Measurements from ENCODE around the gene CCL4. TPM values are rescaled to one million over a fixed set of nuclear protein-coding genes. Genes with fewer than 3 reads are reported as not detected.

CCL4 gene
- total and polyA plus RNA-seq, 4 donors: 1.7 to 4.6 (median 2.8) TPM

DNA sequence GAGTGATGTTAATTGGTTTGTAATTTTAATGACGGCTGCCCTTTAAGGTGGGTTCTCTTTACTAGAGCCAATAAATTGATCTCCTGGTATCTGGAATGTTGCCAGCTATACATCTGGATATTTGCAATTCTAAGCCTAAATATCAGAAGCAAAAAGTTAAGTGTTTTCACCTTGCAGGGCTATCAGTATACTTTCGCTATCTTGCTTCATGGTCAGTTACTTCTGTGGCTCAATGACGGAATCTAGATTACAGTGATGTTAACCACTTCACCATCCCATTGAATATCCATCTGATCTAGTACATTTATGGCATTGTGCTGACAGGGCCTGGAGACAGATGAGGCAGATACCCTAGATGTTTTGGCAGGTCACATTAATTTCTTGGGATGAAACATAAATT, 28.3 kb downstream of the CCL4 start:
- TF ChIP-seq RAD21 (IDR thresholded peaks at IDR 0.05) (no peak), HNF4A (conservative IDR thresholded peaks at IDR 0.05) (no peak), RXRA (IDR thresholded peaks at IDR 0.05) (no peak), NR2F2 (IDR thresholded peaks at IDR 0.05) (no peak), FOXA2 (IDR thresholded peaks at IDR 0.05) (no peak), FOXA1 (IDR thresholded peaks at IDR 0.05) (no peak), TAF1 (conservative IDR thresholded peaks at IDR 0.05) (no peak), HNF4G (IDR thresholded peaks at IDR 0.05) (no peak)
- TF ChIP-seq, protein P1, sequence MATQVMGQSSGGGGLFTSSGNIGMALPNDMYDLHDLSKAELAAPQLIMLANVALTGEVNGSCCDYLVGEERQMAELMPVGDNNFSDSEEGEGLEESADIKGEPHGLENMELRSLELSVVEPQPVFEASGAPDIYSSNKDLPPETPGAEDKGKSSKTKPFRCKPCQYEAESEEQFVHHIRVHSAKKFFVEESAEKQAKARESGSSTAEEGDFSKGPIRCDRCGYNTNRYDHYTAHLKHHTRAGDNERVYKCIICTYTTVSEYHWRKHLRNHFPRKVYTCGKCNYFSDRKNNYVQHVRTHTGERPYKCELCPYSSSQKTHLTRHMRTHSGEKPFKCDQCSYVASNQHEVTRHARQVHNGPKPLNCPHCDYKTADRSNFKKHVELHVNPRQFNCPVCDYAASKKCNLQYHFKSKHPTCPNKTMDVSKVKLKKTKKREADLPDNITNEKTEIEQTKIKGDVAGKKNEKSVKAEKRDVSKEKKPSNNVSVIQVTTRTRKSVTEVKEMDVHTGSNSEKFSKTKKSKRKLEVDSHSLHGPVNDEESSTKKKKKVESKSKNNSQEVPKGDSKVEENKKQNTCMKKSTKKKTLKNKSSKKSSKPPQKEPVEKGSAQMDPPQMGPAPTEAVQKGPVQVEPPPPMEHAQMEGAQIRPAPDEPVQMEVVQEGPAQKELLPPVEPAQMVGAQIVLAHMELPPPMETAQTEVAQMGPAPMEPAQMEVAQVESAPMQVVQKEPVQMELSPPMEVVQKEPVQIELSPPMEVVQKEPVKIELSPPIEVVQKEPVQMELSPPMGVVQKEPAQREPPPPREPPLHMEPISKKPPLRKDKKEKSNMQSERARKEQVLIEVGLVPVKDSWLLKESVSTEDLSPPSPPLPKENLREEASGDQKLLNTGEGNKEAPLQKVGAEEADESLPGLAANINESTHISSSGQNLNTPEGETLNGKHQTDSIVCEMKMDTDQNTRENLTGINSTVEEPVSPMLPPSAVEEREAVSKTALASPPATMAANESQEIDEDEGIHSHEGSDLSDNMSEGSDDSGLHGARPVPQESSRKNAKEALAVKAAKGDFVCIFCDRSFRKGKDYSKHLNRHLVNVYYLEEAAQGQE (IDR thresholded peaks at IDR 0.05): no peak
- TF ChIP-seq, protein P2, sequence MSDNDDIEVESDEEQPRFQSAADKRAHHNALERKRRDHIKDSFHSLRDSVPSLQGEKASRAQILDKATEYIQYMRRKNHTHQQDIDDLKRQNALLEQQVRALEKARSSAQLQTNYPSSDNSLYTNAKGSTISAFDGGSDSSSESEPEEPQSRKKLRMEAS (IDR thresholded peaks at IDR 0.05): no peak
- TF ChIP-seq, protein P3, sequence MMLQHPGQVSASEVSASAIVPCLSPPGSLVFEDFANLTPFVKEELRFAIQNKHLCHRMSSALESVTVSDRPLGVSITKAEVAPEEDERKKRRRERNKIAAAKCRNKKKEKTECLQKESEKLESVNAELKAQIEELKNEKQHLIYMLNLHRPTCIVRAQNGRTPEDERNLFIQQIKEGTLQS (IDR thresholded peaks at IDR 0.05): no peak
- WGBS: 95% methylated on average over 3 of the region's 3 CpGs
- no peaks in the 10 kb centered on the region for H3K4me1 ChIP-seq (ENCODE audit: control insufficient read depth in 4 of 4, insufficient read depth in 4 of 4, low read length in 3 of 4)
- H3K4me3 ChIP-seq (ENCODE audit: low read depth in 1 of 3, low read length in 3 of 3): no peak overlapping the region
- no peak overlapping the region for H3K9ac ChIP-seq (ENCODE audit: low read depth in 1 of 2, low read length in 2 of 2)
- H3K9me3 ChIP-seq (ENCODE audit: control insufficient read depth in 4 of 4, low read length in 3 of 4): peaks cover 0 to 7% (median 3%) of the 10 kb centered on the region in 4 donors
- H3K36me3 ChIP-seq (ENCODE audit: control insufficient read depth in 4 of 4, insufficient read depth in 3 of 4, low read depth in 1 of 4, low read length in 3 of 4): no peaks in the 10 kb centered on the region
- no peak overlapping the region for H3K27ac ChIP-seq (ENCODE audit: low read depth in 1 of 2, low read length in 2 of 2)
- no peak for DNase-seq (ENCODE audit: low spot score)
- H3K27me3 ChIP-seq (ENCODE audit: control insufficient read depth in 4 of 4, insufficient read depth in 4 of 4, low read length in 3 of 4): no peaks in the 10 kb centered on the region

DNA sequence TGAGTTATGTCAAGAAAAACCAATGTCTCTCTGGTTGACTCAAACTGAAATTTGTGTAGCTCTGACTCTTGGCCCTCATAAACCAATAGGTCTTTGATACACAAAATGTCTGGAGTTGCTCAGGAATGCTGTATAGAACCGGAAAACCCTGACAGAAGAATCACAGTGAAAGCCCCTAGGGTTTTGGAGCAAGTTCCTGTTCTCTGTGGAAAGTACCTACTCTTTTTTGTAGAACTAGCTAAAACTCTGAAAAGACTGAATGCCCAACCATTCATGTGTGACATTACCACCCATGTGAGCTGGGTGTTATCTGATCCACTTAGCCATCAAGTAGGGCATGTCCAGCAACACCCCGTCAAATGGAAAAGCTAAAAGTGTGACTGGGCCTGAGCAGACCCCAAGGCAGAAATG, 28.8 kb downstream of the CCL4 start:
- Histone ChIP-seq H3K4me1 (ENCODE audit: control insufficient read depth in 4 of 4, insufficient read depth in 4 of 4, low read length in 3 of 4) (no peaks in the 10 kb centered on the region), H3K4me3 (ENCODE audit: low read depth in 1 of 3, low read length in 3 of 3) (no peak overlapping the region)
- 92% methylated on average over 2 of the region's 2 CpGs for WGBS

More for the DNA sequence above, 28.8 kb downstream of the CCL4 start:
- DNase-seq (ENCODE audit: low spot score): no peak
- Histone ChIP-seq H3K9ac (ENCODE audit: low read depth in 1 of 2, low read length in 2 of 2) (no peak overlapping the region), H3K27me3 (ENCODE audit: control insufficient read depth in 4 of 4, insufficient read depth in 4 of 4, low read length in 3 of 4) (no peaks in the 10 kb centered on the region), H3K27ac (ENCODE audit: low read depth in 1 of 2, low read length in 2 of 2) (no peak overlapping the region), H3K36me3 (ENCODE audit: control insufficient read depth in 4 of 4, insufficient read depth in 3 of 4, low read depth in 1 of 4, low read length in 3 of 4) (no peaks in the 10 kb centered on the region), H3K9me3 (ENCODE audit: control insufficient read depth in 4 of 4, low read length in 3 of 4) (peaks cover 0 to 2% (median under 1%) of the 10 kb centered on the region in 4 donors)
- TF ChIP-seq, protein P4, sequence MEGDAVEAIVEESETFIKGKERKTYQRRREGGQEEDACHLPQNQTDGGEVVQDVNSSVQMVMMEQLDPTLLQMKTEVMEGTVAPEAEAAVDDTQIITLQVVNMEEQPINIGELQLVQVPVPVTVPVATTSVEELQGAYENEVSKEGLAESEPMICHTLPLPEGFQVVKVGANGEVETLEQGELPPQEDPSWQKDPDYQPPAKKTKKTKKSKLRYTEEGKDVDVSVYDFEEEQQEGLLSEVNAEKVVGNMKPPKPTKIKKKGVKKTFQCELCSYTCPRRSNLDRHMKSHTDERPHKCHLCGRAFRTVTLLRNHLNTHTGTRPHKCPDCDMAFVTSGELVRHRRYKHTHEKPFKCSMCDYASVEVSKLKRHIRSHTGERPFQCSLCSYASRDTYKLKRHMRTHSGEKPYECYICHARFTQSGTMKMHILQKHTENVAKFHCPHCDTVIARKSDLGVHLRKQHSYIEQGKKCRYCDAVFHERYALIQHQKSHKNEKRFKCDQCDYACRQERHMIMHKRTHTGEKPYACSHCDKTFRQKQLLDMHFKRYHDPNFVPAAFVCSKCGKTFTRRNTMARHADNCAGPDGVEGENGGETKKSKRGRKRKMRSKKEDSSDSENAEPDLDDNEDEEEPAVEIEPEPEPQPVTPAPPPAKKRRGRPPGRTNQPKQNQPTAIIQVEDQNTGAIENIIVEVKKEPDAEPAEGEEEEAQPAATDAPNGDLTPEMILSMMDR (IDR thresholded peaks at IDR 0.05; ENCODE audit: low read depth, low read length, missing input control): no peak
